ENCODE data around the gene RNF169.
"Not testable (repeated sequence)": the region's sequence is repeated elsewhere in the genome, so short reads cannot be mapped to it uniquely, and the experiment has no call there.

The RNF169 gene

GRCh38 chr11:74771139-74771538 lies 22.5 kb downstream of the RNF169 start:
- no peak for DNase-seq

- DNase-seq = no peak
These were observed 24.8 kb downstream of the RNF169 start for GRCh38 chr11:74773476-74773875.

- DNase-seq = no peak
These were observed 27.1 kb downstream of the RNF169 start for GRCh38 chr11:74775762-74776161.

GRCh38 chr11:74776546-74776945 lies 27.9 kb downstream of the RNF169 start:
- DNase-seq = no peak

GRCh38 chr11:74777038-74777437 lies 28.4 kb downstream of the RNF169 start:
- DNase-seq = no peak

GRCh38 chr11:74777877-74778276 lies 29.2 kb downstream of the RNF169 start:
- DNase-seq = no peak

- DNase-seq = no peak
These were observed 29.9 kb downstream of the RNF169 start for GRCh38 chr11:74778581-74778980.

GRCh38 chr11:74780248-74781005 lies 31.8 kb downstream of the RNF169 start:
- DNase-seq = no peak

GRCh38 chr11:74783241-74783871 lies 34.7 kb downstream of the RNF169 start:
- no peak for DNase-seq

GRCh38 chr11:74784234-74784633 lies 35.6 kb downstream of the RNF169 start:
- no peak for DNase-seq

GRCh38 chr11:74784726-74785125 lies 36.1 kb downstream of the RNF169 start:
- no peak for DNase-seq

GRCh38 chr11:74786574-74786973 lies 37.9 kb downstream of the RNF169 start:
- DNase-seq = no peak

GRCh38 chr11:74791333-74792100 lies 42.9 kb downstream of the RNF169 start:
- DNase-seq = no peak

- DNase-seq = no peak
These were observed 57.6 kb downstream of the RNF169 start for GRCh38 chr11:74806267-74806666.

- no peak for DNase-seq
These were observed 61.2 kb downstream of the RNF169 start for GRCh38 chr11:74809801-74810200.

- no peak for DNase-seq
These were observed 67.3 kb downstream of the RNF169 start for GRCh38 chr11:74815966-74816365.

- DNase-seq = no peak
These were observed 68.0 kb downstream of the RNF169 start for GRCh38 chr11:74816664-74817063.

- no peak for DNase-seq
These were observed 69.8 kb downstream of the RNF169 start for GRCh38 chr11:74818283-74818946.

- no peak for DNase-seq
These were observed 70.8 kb downstream of the RNF169 start for GRCh38 chr11:74819400-74819799.

- no peak for DNase-seq
These were observed 72.1 kb downstream of the RNF169 start for GRCh38 chr11:74820763-74821162.

GRCh38 chr11:74822170-74822569 lies 73.5 kb downstream of the RNF169 start:
- no peak for DNase-seq

- DNase-seq = no peak
These were observed 75.8 kb downstream of the RNF169 start for GRCh38 chr11:74824285-74824982.

- DNase-seq = not testable (repeated sequence)
These were observed 76.9 kb downstream of the RNF169 start for GRCh38 chr11:74825596-74825995.
